RWPE1 (cell line): ENCODE measurements around the gene IFNAR2.
A peak's percentile ranks its signal among the peaks of the same experiment; 100 is the strongest.

Experiments used
- CTCF ChIA-PET: fragments of 350-600 bp; sonication (Branson Sonifier 250); formaldehyde crosslinking; extraction: SDS; loops from one replicate; lab custom pipeline; 2021; lab: Yijun Ruan, JAX
- POLR2A ChIA-PET: fragments of 400-600 bp; formaldehyde crosslinking; extraction: SDS; loops from one replicate; lab custom pipeline; 2020; ENCODE audit warnings: antibody characterized with exemption; ENCODE audit not compliant: low non-redundant PET; lab: Yijun Ruan, JAX
- DNase-seq: peaks from one replicate; pipeline ENCODE4 v3.0.0; 2012; ENCODE audit warnings: low spot score
- H3K27ac ChIP-seq: fragments of 450-650 bp; 2 replicates; pipeline ENCODE4 v1.5.1; 2017
- CTCF ChIP-seq: fragments of 450-650 bp; conservative IDR thresholded peaks from 2 replicates; pipeline ENCODE4 v1.5.1; 2017; ENCODE audit warnings: low read depth, mild to moderate bottlenecking

The IFNAR2 gene

GRCh38 chr21:33256019-33256418 is 26.3 kb downstream of the IFNAR2 start:
- no peak for DNase-seq
- no peak for TF ChIP-seq CTCF
- CTCF ChIA-PET, result interaction anchor here (0.5 kb wide), 1 partner anchor 10 kb away, joined by 5 read pairs; no protein-coding TSS in a partner anchor
- H3K27ac ChIP-seq, result no peak overlapping the region
- POLR2A ChIA-PET, result no interaction called here

- ChIA-PET CTCF (interaction anchor here (0.6 kb wide), 1 partner anchor 62 kb away, joined by 3 read pairs; no protein-coding TSS in a partner anchor), POLR2A (no interaction called here)
- DNase-seq, result no peak
- no peak for TF ChIP-seq CTCF
- no peak overlapping the region for H3K27ac ChIP-seq
Measured at GRCh38 chr21:33257094-33257803, 27.5 kb downstream of the IFNAR2 start.

GRCh38 chr21:33258475-33258874 is 28.7 kb downstream of the IFNAR2 start:
- no peak for DNase-seq
- H3K27ac ChIP-seq, result no peak overlapping the region
- TF ChIP-seq CTCF, result no peak
- POLR2A ChIA-PET, result no interaction called here
- CTCF ChIA-PET, result no interaction called here

- no peak for DNase-seq
- H3K27ac ChIP-seq, result no peak overlapping the region
- ChIA-PET POLR2A (no interaction called here), CTCF (interaction anchor here (0.6 kb wide), 1 partner anchor 36 kb away, joined by 3 read pairs; no protein-coding TSS in a partner anchor)
- TF ChIP-seq CTCF, result no peak
Measured at GRCh38 chr21:33259428-33259827, 29.7 kb downstream of the IFNAR2 start.

- no peak overlapping the region for H3K27ac ChIP-seq
- TF ChIP-seq CTCF, result no peak
- POLR2A ChIA-PET, result no interaction called here
- CTCF ChIA-PET, result interaction anchor here (0.6 kb wide), 1 partner anchor 66 kb away, joined by 5 read pairs; no protein-coding TSS in a partner anchor
- no peak for DNase-seq
Measured at GRCh38 chr21:33259995-33260394, 30.3 kb downstream of the IFNAR2 start.

- ChIA-PET POLR2A (no interaction called here), CTCF (no interaction called here)
- TF ChIP-seq CTCF, result no peak
- H3K27ac ChIP-seq, result 0 out of 2 replicates have a peak overlapping the region, but pooled peaks have one; percentile 3
- DNase-seq, result no peak
Measured at GRCh38 chr21:33261635-33262034, 31.9 kb downstream of the IFNAR2 start.
